Motor neuron (in vitro differentiated cells): ENCODE measurements around the gene ZFYVE28. TPM values are rescaled to one million over a fixed set of nuclear protein-coding genes. Genes with fewer than 3 reads are reported as not detected.

Experiments
- ATAC-seq, 8 experiments: fragments of 200-7000 bp; cut with Tn5 transposase; replicated peaks in 6 of 8; 2 replicates each; pipeline ENCODE4 v1.8.0; 2021; ENCODE audit warnings: mild to moderate bottlenecking in 8 of 8, moderate library complexity in 8 of 8
- H3K27ac ChIP-seq, 2 donors: fragments of 250-450 bp; sonication (Bioruptor Pico); 2 replicates each; pipeline ENCODE4 v1.9.0; 2021; ENCODE audit warnings: antibody characterized with exemption in 2 of 2, mild to moderate bottlenecking in 2 of 2, moderate library complexity in 1 of 2
- H3K4me1 ChIP-seq, 2 donors: fragments of 250-450 bp; sonication (Bioruptor Pico); replicated peaks in 1 of 2; 2 replicates each; pipeline ENCODE4 v1.6.1; 2021; ENCODE audit warnings: antibody characterized with exemption in 2 of 2, mild to moderate bottlenecking in 2 of 2, moderate library complexity in 1 of 2
- H3K4me3 ChIP-seq, 5 donors: fragments of 250-450 bp; sonication (Bioruptor Pico); 2 replicates each; pipeline ENCODE4 v1.9.0; 2021; ENCODE audit warnings: antibody characterized with exemption in 5 of 5, mild to moderate bottlenecking in 5 of 5, moderate library complexity in 4 of 5
- WGBS, 10 experiments: fragments of 450-650 bp; shearing (Covaris generic); methylation state at CpG; one replicate each; pipeline ENCODE4 v1.0.0; 2022; 5-methylcytosine and 5-hydroxymethylcytosine counted together
- in situ Hi-C, 9 experiments: fragments of 400-800 bp; cut with MboI; loops; one replicate each; pipeline ENCODE4 v1.15.0; 2021; ENCODE audit warnings: low sequenced_read_pairs in 9 of 9, low pct_unique_long_range_greater_than_20kb in 2 of 9; ENCODE audit not compliant: unreplicated experiment in 9 of 9
- total RNA-seq, 8 experiments: library from RNA; unstranded; fragments of 300-600 nt; gene quantifications; 2 replicates each; pipeline versions ENCODE4 v1.2.3 to v1.2.4, GENCODE V29; 2022

The ZFYVE28 gene
- total RNA-seq, 8 experiments from 2014 or later: 1.1 to 8.2 (median 4.3) TPM

GRCh38 chr4:2419814-2420213 lies 1.4 kb upstream of the ZFYVE28 start:
- Histone ChIP-seq H3K4me3 (no peak overlapping the region), H3K27ac (no peak overlapping the region), H3K4me1 (peaks cover 8 to 9% of the 10 kb centered on the region in 2 donors)
- in situ Hi-C loops: loop anchor here in 1 of 9 experiments (25.0 kb wide), 1 partner anchor 183 kb away; the partner anchor contains the start of genes HAUS3 and POLN
- ATAC-seq: no peak
- 20 to 90% (median 48%) methylated on average over 1 to 7 of the region's 9 CpGs; no CpG with 5 or more reads in 2 of the 10 experiments for WGBS, 10 experiments

DNA sequence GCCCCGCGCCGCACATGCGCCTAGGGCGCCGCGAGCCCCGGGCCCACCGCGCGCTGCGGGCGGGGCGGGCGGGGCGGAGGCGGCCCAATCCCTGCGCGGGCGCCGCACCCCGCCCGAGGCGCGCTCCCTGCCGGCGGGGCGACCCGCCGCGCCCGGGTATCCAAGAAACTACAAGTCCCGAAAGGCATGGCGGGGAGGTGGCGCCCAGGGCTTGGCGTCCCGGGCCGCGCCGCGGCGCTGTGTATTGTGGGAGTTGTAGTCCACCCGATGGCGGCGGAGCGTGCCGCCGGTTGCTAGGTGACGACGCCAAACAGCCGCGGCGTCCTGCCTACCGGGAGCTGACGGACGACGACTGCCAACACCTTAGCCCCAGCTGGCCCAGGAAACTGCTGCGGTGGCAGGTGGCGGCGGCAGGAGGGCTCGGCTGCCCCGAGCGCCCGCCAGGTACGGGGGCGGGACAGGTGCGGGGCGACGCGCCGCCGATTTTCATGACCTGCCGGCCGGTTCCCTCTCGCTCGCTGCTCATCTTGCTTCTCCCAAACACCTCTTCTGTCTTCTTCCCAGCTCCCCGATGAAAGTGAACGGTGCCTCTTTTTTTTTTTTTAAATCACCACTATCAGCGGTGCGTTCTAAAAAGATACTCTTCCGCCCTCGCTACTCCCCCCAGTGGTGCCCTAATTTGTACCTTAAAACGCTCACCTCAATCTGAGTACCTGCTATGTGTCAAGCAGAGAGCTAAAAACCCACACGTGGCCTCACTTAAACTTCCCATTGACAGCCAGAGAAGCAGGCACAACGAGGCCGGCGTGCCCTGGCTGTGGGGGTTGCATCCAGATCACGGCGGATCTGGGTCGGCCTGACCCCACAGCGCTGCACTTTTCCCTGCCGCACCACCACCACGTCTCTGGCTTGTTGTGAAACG lies 466 bp upstream of the ZFYVE28 start, which contains the start of gene CFAP99:
Gene CFAP99, plus strand, starts transcription at position 306 of the 922 bp plus-strand sequence.
- peak; percentile 85 to 94 (median 90) for ATAC-seq
- no peak within 1 kb of the TSS for H3K27ac ChIP-seq
- in situ Hi-C loops: loop anchor here in 1 of 9 experiments (25.0 kb wide), 1 partner anchor 182 kb away; the partner anchor contains the start of genes HAUS3 and POLN
- peak within 1 kb of the TSS; percentile 43 to 89 (median 59) for H3K4me3 ChIP-seq
- H3K4me1 ChIP-seq: peaks cover 8 to 9% of the 10 kb centered on the region in 2 donors
- WGBS, 10 experiments: 0 to 7% (median 0%) methylated on average over 4 to 19 of the region's 94 CpGs; no CpG with 5 or more reads in 3 of the 10 experiments

- H3K4me3 ChIP-seq: peak overlapping the region; percentile 43 to 89 (median 59)
- in situ Hi-C loops: loop anchor here in 1 of 9 experiments (25.0 kb wide), 1 partner anchor 180 kb away; the partner anchor contains the start of genes HAUS3 and POLN
These were observed 1.1 kb downstream of the ZFYVE28 start for GRCh38 chr4:2417226-2417764.

GRCh38 chr4:2416564-2417225 lies 1.8 kb downstream of the ZFYVE28 start:
- in situ Hi-C loops: loop anchor here in 1 of 9 experiments (25.0 kb wide), 1 partner anchor 179 kb away; the partner anchor contains the start of genes HAUS3 and POLN
- Histone ChIP-seq H3K27ac (no peak overlapping the region), H3K4me1 (peaks cover 11 to 15% of the 10 kb centered on the region in 2 donors), H3K4me3 (peak overlapping the region; percentile 43 to 89 (median 59))
- no peak for ATAC-seq
- WGBS, 10 experiments: 3 to 10% (median 7%) methylated on average over 4 to 10 of the region's 55 CpGs; no CpG with 5 or more reads in 7 of the 10 experiments

More at GRCh38 chr4:2417226-2417764, 1.1 kb downstream of the ZFYVE28 start:
- Histone ChIP-seq H3K4me1 (peaks cover 11 to 15% of the 10 kb centered on the region in 2 donors), H3K27ac (no peak overlapping the region)
- ATAC-seq: no peak
- WGBS, 10 experiments: 0 to 20% (median 0%) methylated on average over 1 to 5 of the region's 61 CpGs; no CpG with 5 or more reads in 7 of the 10 experiments

GRCh38 chr4:2415881-2416563 lies 2.4 kb downstream of the ZFYVE28 start:
- ATAC-seq: no peak

DNA sequence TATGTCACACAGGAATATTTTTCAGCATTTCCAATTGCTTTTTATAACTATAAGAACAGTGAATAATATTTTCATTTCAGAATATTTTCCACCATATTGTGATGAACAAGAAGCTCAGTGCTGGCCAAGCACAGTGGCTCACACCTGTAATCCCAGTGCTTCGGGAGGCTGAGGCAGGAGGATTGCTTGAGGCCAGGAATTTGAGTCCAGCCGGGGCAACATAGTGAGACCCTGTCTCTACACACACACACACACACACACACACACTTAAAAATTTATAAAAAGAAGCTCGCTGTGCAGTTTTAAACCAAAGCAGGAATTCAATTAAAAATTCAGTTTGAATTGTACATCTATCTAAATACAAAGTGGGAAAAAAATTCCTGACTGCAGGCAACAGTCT lies 3.2 kb downstream of the ZFYVE28 start:
- Histone ChIP-seq H3K4me1 (peaks cover 11 to 14% of the 10 kb centered on the region in 2 donors), H3K27ac (no peak overlapping the region), H3K4me3 (no peak overlapping the region)
- in situ Hi-C loops: loop anchor here in 1 of 9 experiments (25.0 kb wide), 1 partner anchor 178 kb away; the partner anchor contains the start of genes HAUS3 and POLN
- no peak for ATAC-seq
- 77 to 100% (median 94%) methylated on average over 1 to 3 of the region's 3 CpGs; no CpG with 5 or more reads in 4 of the 10 experiments for WGBS, 10 experiments

More at GRCh38 chr4:2415881-2416563, 2.4 kb downstream of the ZFYVE28 start:
- WGBS, 10 experiments: 19 to 93% (median 53%) methylated on average over 2 to 11 of the region's 17 CpGs; no CpG with 5 or more reads in 1 of the 10 experiments
- Histone ChIP-seq H3K27ac (no peak overlapping the region), H3K4me3 (peak overlapping the region in 3 of 5 donors; percentile 45 to 60 (median 59)), H3K4me1 (peaks cover 11 to 15% of the 10 kb centered on the region in 2 donors)
- in situ Hi-C loops: loop anchor here in 1 of 9 experiments (25.0 kb wide), 1 partner anchor 179 kb away; the partner anchor contains the start of genes HAUS3 and POLN

DNA sequence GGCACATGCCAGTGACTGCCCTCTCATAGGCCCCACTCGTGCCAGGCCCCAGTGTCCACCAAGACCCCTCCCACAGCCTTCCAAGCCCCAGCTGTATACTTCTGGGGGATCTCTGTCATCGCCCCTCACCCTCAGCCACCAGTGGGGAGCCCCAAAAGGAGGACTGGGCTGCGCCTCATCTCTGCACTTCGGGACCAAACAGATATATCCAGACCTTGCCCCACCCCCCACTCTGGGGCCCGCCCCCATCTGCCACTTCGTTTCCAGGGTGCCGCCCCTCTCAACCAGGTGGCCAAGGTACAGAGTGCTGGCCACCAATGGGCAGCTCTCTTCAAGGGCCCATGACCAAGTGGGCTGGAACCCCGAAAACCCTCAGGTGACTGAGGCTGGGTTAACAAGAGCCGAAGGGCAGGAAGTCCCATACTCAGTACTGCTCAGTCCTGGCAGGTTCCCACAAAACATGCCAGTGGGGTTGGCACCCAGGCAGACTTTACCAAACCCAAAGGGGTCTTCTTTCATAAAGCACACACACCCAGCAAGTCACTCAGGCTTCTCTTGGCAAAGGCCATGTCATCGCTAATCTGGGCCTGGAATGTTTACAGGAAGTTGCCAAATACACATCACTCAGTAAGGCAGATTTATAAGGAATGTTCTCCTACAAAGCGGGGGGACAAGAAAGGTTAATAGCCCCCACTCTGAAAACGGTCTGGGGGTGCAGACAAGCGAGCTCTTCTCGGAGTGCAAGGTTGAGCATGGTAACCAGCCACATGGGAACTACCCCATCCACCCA lies 4.4 kb downstream of the ZFYVE28 start:
- 53 to 100% (median 94%) methylated on average over 1 to 6 of the region's 14 CpGs; no CpG with 5 or more reads in 3 of the 10 experiments for WGBS, 10 experiments
- peaks cover 5 to 13% of the 10 kb centered on the region in 2 donors for H3K4me1 ChIP-seq
- no peak overlapping the region for H3K4me3 ChIP-seq
- ATAC-seq: no peak
- in situ Hi-C loops: loop anchor here in 1 of 9 experiments (25.0 kb wide), 1 partner anchor 177 kb away; the partner anchor contains the start of genes HAUS3 and POLN
- no peak overlapping the region for H3K27ac ChIP-seq

GRCh38 chr4:2412885-2413716 lies 5.3 kb downstream of the ZFYVE28 start:
- in situ Hi-C loops: loop anchor here in 1 of 9 experiments (25.0 kb wide), 1 partner anchor 176 kb away; the partner anchor contains the start of genes HAUS3 and POLN
- Histone ChIP-seq H3K4me3 (peak overlapping the region in 2 of 5 donors; percentile 5 to 18), H3K4me1 (peaks cover 5 to 13% of the 10 kb centered on the region in 2 donors), H3K27ac (no peak overlapping the region)
- WGBS, 10 experiments: 0 to 21% (median 6%) methylated on average over 1 to 6 of the region's 30 CpGs; no CpG with 5 or more reads in 4 of the 10 experiments
- ATAC-seq: peak; percentile 81 to 93 (median 90)

GRCh38 chr4:2412534-2412884 lies 5.9 kb downstream of the ZFYVE28 start:
- peak in 2 of 8 experiments; percentile 2 to 7 for ATAC-seq
- Histone ChIP-seq H3K4me1 (peaks cover 5 to 13% of the 10 kb centered on the region in 2 donors), H3K27ac (no peak overlapping the region), H3K4me3 (no peak overlapping the region)
- 20 to 100% (median 60%) methylated on average over 1 to 5 of the region's 5 CpGs; no CpG with 5 or more reads in 3 of the 10 experiments for WGBS, 10 experiments
- in situ Hi-C loops: loop anchor here in 1 of 9 experiments (25.0 kb wide), 1 partner anchor 175 kb away; the partner anchor contains the start of genes HAUS3 and POLN

DNA sequence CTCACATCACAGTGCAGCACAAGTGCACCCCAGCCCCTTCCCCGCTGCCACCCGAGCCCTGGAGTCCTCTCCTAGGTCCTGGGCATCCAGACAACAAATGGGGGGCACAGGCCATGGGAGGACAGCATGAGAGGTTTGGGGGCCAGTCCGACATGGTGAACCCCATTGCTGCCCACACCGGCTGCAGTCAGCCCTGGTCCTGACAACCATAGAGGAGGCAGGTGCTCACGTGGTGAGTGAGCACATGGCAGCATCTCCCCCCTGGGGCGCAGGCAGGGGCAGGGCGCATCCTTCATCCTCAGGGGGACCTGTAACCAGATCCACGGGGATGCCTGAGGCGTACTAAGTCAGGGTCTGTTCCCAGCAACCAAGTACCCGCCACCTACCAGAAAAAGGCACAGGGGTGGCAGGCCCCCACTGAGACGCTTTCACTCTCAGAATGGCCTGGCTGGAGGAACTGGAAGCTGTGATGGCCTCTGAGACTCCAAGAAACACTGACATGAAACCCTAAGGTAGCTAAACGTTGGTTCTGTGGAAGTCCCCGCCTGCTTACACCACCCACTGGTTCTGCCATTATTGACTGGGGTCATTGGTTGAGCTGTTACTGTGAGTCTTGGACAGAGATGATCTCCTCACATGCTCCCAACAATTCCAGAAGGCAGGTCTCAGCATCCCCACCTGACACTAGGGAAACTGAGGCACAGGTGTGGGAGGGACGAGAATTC lies 6.5 kb downstream of the ZFYVE28 start:
- in situ Hi-C loops: loop anchor here in 1 of 9 experiments (25.0 kb wide), 1 partner anchor 175 kb away; the partner anchor contains the start of genes HAUS3 and POLN
- 60 to 100% (median 90%) methylated on average over 1 to 3 of the region's 14 CpGs; no CpG with 5 or more reads in 4 of the 10 experiments for WGBS, 10 experiments
- Histone ChIP-seq H3K27ac (no peak overlapping the region), H3K4me1 (peaks cover 3 to 13% of the 10 kb centered on the region in 2 donors), H3K4me3 (no peak overlapping the region)
- no peak for ATAC-seq
